HG03159 (cell line): ENCODE data around the gene RAPGEF4.

Experiments
- ATAC-seq: cut with Tn5 transposase; IDR thresholded peaks from one replicate; pipeline ENCODE4 v1.9.1; 2021; ENCODE audit warnings: mild to moderate bottlenecking, moderate library complexity; ENCODE audit not compliant: unreplicated experiment

Gene RAPGEF4

DNA sequence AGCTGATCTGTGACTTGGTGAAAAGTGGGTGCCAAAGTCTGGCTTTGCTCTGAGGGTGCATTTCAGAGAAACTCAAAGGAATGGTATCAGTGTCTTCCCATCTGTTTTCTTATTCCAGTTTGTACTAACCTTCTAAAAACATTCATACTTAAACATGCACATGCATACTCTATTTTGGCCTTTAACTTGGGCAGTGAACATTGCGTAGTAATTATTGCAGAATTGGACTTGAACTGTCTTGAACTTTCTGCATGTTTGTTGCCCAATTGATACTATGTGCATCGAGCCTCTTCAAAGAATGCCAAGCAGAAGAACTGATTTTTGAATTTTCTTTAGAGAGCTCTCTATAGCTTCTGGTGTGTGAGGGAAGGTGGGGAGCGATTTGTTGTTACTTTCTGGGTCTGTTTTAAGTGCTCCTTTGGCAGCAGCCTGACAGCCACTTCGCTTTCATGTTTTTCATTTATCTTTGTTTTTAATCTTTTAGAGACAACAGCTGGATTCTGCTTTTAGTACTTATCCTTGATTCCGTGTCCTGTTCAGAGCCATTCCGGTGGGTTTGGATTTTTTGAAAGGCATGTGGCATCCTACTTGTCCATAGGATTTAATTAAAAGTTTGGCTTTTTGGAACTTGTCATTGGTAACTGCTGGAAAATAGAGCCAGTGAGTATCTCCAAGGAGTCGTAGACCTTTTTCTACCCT lies 159.2 kb downstream of the RAPGEF4 start:
- no peak for ATAC-seq

DNA sequence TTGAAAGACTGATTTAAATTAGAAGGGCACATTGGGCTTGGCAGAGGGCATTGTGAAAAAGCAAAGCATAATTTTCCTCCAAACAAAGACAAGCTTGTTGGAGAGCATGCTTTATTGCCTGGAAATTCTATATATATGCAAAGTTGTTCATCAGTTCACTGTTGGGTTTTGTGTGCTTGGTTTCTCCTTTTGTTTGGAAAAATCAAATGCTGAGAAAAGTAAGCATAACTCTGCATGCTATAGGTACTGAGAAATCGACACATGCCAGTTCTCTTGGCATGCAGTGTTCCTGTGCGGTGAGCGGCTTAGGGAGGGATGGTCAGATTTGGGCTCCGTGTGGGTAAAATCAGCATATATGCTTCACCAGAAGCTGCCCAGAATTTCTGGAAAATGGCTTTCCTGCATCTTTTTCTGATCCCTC lies 161.0 kb downstream of the RAPGEF4 start:
- ATAC-seq = no peak

DNA sequence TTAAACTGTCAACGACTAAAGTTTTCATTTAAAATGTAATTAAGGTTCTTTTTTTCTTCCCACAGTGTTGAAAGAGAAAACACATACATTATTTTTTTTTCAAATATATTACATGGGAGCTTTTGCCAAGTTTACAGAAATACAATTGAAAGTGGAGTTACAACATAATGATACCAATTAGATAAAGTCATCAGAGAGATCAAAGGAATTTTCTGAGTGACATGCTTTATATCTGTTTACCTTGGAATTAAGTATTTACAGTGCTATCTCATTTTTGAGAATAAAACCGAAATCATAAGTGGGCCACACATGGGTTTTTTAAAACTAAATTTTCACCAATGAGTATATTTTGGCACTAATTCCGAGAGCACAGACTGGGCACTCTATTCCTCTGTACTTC lies 165.2 kb downstream of the RAPGEF4 start:
- ATAC-seq = no peak

DNA sequence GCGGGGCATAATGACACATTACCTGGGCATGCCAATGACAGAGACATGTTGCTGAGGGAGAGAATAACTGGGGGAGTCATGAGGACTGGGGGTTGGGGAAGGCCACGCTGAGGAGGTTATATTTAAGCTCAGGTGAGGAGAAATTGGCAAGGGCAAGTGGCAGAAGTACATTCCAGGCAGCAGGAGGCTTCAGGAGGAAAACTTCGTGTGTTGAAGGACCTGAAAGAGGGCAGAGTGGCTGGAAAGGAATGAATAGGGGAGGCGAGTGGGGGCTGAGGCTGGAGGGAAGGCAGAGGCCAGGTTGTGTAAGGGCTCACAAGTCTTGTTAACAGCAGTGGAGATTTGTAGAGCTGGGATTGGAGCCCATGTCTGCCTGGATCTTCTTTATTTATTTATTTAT lies 166.3 kb downstream of the RAPGEF4 start:
- ATAC-seq = no peak

DNA sequence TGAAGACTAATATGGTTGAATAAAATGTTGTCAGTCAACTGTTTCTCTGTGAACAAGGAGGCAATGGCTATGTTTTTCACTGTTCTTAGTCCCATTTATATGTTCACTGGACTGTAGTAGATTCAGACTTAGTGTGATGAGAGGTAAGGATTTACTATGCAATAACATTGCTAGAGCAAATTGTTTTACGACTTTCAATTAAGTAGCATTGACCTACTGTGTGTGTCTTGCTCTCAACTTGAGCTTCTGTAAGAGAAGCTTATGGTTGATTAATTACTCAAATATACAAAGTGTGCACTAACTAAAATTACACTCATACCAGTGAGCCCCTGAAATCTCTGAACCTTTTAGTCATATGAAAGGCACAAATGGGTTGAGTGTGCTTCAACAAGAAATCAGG lies 168.6 kb downstream of the RAPGEF4 start:
- no peak for ATAC-seq

DNA sequence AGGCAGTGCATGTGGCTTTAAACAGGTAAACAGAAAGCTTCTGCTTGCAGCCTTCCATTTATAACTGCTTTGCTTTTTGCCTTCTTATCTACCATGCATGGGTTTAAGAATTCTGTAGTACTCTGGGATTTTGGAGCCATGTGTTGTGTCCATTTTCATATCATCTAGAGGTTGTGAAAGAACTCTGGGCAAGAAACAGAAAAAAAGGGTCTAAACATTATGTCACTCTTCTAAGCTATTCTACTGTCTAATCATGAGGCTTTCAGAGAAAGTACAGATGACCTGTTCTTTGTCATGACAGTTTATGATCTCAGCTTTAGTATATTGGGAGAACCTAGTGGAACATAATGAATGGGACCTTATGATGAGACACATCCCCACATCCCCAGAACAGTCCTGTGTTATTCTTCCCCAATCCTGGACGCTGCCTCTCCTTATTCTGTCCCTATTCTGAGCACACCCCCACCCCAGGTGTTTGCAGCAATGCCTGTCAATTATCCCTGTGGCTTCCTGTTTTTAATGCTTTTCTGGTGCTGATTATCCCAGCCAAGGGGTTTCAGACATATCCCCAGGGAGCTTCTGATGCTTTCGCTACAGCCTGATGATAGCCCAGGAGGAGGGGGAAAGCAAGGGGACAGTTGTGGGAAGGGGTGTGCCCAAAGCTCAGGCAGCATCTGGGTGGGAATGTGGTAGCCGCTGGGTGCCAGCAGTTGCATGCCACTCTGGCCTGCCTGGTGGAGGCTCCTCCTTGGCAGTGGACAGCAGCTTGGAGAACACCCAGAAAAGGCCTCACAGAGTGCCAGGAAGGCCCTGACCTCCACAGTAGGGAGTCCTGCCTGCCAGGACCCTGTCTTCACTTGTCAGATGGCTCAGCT lies 170.5 kb downstream of the RAPGEF4 start:
- ATAC-seq = no peak

DNA sequence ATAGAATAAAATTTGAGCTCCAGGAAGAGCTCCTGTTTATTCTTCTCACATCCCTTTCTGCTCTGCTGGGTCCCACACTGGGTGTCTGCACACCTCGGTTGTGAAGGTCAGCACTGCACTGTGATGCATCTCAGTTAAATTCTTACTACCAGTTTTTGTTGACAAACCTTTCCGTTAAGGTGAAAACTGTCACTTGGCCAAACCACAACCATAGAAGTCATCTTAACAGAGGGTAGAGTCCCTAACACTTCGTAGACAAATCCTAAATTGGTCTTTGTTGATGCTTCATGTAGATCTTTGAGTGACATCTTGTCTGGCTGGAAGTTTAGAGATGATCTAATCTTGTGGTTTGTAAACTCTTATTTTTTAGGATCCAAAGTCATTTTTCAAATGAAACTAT lies 172.6 kb downstream of the RAPGEF4 start:
- no peak for ATAC-seq

DNA sequence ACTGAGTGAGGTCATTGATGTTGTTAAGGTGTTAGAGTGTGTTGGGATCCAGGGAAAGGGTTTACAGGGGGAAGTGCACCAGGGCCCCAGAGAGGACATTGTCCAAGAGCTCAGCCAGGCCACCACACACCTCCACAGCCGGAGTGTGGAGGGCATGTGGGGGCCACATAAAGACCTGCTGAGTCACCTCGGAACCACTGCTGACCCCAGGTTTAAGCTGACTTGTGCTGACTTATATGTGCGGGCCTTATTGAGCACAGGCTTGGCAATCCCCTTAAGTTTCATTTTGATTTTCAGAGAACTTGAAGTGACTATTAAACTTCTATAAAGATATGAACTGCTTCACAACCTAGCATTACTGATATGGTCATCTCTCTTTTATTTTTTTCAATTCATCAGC lies 173.8 kb downstream of the RAPGEF4 start:
- no peak for ATAC-seq

DNA sequence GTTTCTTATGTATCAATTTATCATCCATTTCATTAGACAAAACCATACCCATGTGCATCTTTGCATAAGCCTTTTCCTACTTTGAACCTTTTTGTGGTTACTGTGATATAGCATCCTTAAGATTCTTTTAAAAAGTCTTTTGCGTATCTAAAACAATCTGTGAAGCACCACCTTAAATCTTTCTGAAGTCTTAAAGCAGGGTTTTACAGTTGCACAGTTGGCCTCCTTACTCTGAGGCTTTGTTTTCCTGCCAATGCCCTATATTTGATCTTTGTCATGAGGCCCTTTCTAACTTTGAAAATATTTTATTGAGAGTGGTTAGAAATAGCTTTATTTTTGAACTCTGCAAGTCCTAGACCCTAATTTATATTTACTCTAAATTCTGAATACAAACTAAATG lies 176.6 kb downstream of the RAPGEF4 start:
- ATAC-seq = no peak

DNA sequence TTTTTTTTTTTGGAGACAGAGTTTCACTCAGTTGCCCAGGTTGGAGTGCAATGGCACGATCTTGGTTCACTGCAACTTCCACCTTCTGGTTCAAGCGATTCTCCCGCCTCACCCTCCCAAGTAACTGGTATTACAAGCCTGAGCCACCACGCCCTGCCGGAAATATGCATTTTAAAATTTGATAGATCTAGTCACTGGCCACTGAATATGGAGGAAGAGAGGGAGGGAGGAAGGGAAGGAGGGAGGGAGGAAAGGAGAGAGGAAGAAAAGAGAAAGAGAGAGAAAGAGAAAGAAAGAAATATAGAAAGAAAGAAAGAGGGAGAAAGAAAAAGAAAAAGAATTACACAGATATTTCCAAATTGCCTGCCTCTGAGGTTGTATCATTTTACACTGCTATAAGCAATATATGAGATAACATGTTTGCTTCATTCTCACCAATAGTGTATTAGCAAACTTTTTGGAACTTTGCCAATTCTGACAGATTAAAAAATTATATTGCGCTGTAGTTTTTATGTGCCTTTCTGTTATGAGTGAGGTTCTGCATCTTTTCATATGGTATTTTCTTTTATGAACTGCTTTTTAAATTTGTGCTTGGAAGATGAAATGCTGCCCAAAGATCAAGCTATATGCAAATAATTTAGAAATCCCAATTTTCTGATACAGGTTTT lies 178.8 kb downstream of the RAPGEF4 start:
- ATAC-seq = no peak

DNA sequence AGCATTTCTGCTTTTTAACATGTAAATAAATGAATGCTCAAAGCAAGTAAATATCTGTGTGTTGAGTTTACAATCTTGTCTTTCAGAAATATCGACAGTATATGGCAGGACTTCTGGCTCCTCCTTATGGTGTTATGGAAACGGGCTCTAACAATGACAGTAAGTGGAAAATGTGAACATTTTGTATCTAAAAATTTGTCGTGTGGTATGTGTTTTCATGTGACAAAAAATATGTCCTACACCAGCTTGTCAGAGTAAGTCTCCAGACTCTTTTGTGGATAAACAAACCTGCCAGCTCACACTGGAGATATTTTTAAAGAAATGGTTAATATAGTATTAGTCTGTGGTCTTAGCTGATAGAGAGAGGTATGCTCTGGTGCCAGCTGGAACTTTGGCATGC lies 182.1 kb downstream of the RAPGEF4 start:
- ATAC-seq = no peak

DNA sequence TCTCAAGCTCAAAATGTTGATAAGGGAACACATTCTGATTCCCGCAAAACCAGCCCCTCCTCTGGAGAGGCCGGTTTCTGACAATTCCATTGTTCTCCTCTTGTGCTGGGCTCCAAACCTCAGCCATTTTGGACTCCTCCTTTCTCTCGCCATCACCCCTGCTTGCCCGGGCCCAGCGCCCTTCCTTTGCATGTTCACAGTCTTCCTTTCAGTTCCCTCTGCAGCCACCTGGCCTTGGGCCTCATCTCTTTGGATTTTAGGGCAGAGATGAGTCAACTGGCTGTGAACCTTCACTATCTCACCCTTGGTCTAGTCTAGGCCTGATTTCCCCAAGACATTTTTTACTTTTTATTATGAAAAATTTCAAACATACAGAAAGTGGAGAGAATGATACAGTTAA lies 184.1 kb downstream of the RAPGEF4 start:
- peak; percentile 88 for ATAC-seq

DNA sequence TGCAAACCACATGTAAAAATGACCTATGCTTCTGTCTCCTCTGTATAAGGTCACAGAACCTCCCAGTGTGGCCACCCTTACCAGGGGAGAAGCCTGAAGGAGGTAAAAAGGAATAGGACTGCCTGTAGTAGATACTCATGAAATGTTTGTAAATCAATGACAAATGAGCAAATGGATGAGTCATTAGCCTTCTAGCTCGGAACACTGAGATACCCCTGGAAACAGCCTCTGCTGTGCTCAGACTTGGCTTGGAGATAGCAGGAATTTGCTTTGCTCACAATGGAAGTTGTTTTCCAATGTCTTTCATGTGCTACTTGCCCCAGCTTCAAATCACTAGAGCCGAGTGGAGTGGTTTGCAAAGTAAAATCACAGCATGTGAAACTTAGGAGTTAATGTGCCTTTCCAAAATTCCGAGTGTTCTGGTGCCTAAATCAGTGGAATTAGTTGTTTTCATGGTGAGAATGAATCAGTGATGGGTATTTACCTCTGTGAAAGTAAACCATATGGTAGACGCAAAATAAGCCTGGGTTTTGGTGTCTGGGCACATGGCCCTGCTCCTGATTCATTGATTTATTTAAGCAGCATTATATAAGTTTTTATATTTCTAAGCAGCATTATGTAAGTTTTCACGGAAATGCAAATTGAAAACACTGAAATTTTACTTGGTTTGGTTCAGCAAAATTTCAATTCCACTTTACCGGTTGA lies 186.0 kb downstream of the RAPGEF4 start:
- no peak for ATAC-seq

DNA sequence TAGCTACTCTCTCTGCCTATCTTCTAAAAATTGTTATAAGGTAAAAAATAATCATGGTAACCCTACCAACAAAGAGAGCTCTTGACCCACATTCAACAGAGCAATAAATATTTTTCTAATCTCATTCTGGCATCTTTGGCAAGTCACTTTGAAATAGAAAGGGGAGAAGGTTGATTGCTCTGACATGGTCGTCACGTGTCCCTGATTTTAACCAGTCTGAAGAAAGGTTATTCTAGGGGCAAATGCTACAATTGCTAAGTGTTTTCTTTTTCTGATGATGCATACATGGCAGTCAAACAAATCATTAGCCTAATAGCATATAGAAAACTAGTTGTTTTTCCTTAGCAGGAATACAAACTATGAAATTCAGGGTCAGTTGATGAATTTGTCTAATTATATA lies 186.7 kb downstream of the RAPGEF4 start:
- ATAC-seq = no peak

DNA sequence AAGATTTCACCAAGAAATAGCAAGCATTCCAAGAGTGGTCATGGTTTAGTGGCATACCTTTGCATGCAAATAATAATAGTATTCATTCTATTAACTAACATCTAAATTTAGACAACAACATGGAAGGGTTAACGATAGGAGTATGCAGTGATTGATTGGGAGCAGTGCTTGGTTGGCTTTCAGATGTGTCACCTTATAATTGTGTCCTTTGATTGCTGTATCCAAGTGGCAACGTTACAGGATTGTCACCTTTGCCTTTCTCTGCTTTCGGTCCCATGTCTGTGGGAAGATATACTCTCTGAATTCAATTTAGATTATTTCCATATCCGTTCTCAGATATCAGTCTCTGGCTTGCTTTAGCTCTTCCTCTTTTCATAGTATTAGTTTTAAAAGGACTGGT lies 187.2 kb downstream of the RAPGEF4 start:
- ATAC-seq = no peak

DNA sequence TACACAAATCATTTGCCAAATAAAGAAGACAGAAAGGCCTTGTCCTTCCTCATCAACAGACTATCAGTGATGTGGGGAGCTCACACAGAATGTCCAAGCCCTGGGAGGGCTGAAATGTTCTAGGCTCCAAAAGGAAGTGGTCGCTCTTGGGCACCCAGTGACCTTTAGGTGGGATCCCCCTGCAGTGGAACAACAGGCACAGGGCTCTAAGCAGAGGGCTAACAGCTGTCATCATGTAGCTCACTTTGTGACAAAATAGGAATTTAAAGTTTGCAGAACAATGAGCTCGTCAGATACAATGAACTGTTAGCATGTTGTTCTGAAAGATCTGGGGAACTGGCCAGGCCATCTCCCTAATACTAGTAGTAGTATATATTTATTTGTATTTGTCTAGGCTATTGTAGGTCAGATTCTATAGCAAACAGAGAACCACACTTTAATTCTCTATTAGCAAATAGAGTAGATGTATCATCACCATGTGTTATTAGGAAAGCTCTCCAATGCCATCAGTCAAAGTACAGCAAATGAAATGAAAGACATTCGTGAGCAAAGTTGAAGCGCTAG lies 188.5 kb downstream of the RAPGEF4 start:
- ATAC-seq = no peak

DNA sequence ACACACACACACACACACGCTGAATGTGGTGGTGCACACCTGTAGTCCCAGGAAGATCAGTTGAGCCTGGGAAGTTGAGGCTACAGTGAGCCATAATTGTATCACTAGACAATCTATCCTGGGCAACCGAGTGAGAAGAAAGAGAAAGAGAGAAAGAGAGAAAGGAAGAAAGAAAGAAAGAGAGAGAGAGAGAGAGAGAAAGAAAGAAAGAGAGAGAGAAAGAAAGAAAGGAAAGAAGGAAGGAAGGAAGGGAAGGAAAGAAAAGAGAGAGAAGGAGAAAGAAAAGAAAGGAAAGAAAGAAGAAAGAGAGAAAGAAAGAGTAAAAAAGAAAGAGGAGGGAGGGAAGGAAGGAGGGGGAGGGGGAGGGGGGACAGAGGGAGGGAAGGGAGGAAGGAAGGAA lies 190.0 kb downstream of the RAPGEF4 start:
- no peak for ATAC-seq

DNA sequence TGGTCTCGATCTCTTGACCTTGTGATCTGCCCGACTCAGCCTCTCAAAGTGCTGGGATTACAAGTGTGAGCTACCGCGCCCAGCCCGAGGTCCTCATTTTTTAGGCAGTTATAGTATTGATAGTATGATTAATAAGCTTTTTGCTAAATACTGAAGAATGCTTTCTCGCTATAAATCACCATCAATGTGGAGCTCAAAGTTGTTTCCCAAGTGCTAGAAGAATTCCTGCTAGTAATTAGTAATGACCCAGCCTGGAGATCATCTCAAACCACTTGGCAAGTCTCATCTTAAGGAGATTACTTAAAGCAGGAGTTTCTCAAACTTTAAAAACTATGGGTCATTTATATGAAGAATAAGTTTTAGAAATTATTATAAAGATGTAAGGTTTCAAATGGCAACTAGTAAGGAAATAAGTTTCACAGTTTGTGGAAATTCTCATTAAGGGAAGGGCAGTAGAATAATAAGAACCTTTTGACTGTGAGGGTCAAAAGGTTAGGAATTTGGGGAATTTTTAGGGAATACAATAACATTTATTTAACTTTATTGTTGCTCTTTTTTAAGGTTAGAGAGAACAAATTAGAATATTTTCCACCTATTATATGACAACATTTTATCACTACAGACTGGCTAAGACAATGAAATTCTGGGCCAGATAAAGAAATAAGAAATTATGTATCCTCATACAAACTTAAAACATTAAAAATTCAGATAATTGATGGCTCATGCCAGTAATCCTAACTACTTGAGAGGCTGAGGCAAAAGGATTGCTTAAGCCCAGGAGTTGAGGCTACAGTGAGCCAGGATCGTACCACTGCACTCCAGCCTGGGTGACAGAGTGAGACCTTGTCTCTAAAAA lies 191.4 kb downstream of the RAPGEF4 start:
- no peak for ATAC-seq

DNA sequence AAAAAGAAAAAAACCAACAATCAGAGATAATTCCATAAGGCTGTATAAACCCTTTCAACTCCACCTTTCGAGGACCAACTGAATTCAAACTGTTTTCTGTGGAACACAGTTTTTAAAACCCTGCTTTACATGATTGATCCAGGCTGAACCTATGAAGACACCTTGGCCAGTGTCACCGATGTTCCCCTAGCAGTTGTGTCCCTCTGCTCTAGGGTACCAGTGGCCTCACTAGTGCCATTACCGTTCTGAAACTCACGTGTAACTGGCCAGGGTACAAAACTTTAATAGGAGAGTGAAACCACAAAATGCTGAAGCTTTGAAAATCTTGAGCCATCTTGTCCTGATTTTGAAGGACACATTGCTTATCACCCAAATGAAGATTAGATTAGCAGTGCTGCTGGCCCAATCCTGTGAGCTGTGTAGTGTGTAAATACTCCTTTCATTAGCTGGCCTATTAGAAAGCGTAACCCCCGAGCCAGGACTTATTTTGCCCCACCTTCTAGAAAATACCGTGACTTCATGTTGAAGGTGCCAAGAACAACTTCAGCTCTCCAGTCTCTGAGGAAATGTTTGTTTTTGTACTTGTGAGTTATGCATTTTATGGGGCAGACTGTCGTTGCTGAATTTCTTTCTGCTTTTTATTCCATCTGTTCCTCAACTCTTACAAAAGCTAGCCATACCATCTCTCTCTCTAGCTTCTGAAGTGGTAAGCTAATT lies 192.2 kb downstream of the RAPGEF4 start:
- no peak for ATAC-seq
